HEK293 (cell line): ENCODE results near the gene TNXB.

Experiments used
- CTCF ChIA-PET: fragments of 350-600 bp; formaldehyde crosslinking; extraction: SDS; loops from one replicate; lab custom pipeline; 2021; ENCODE audit warnings: antibody characterized with exemption; lab: Yijun Ruan, JAX
- POLR2A ChIA-PET: fragments of 300-600 bp; formaldehyde crosslinking; extraction: SDS; loops from one replicate; lab custom pipeline; 2020; ENCODE audit warnings: antibody characterized with exemption, inconsistent platforms; lab: Yijun Ruan, JAX
- H3K27ac ChIP-seq: fragments of 200-500 bp; sonication (Bioruptor generic); 2 replicates; pipeline ENCODE4 v1.5.1; 2014; ENCODE audit warnings: low read depth, low read length, control low read depth, inconsistent platforms; ENCODE audit errors: extremely low read depth
- H3K36me3 ChIP-seq, 2 experiments: fragments of 200-500 bp in 1 of 2; sonication (Bioruptor generic) in 1 of 2; 1 replicate in 1 of 2; 2 replicates in 1 of 2; pipeline ENCODE4 v1.5.1; 2014 to 2017; ENCODE audit warnings: inconsistent platforms in 2 of 2, low read length in 2 of 2; ENCODE audit not compliant: control insufficient read depth in 2 of 2, insufficient read depth in 1 of 2
- H3K4me1 ChIP-seq: fragments of 200-500 bp; sonication (Bioruptor generic); 2 replicates; pipeline ENCODE4 v1.5.1; 2014; ENCODE audit warnings: mild to moderate bottlenecking, low read length, inconsistent platforms; ENCODE audit not compliant: control insufficient read depth, insufficient read depth
- H3K4me3 ChIP-seq: 2 replicates; pipeline ENCODE4 v1.5.1; 2011; ENCODE audit warnings: low read depth, mild to moderate bottlenecking, control low read depth, low read length, moderate library complexity
- H3K9me3 ChIP-seq: fragments of 200-500 bp; sonication (Bioruptor generic); 2 replicates; pipeline ENCODE4 v1.5.1; 2014; ENCODE audit warnings: low read depth, low read length, inconsistent platforms; ENCODE audit not compliant: control insufficient read depth, insufficient read depth
- INSM2 ChIP-seq: fragments of 450-650 bp; formaldehyde crosslinking; IDR thresholded peaks from 2 replicates; pipeline ENCODE4 v1.5.1; 2016; ENCODE audit warnings: missing biosample characterization, missing genetic modification characterization
- PRDM10 ChIP-seq: fragments of 450-650 bp; formaldehyde crosslinking; IDR thresholded peaks from 2 replicates; pipeline ENCODE4 v1.5.1; 2016; ENCODE audit warnings: missing biosample characterization, missing genetic modification characterization
- PRDM2 ChIP-seq: fragments of 450-650 bp; formaldehyde crosslinking; IDR thresholded peaks from 2 replicates; pipeline ENCODE4 v1.5.1; 2016; ENCODE audit warnings: missing biosample characterization, missing genetic modification characterization, borderline replicate concordance
- PRDM4 ChIP-seq: fragments of 450-650 bp; formaldehyde crosslinking; IDR thresholded peaks from 2 replicates; pipeline ENCODE4 v1.5.1; 2017; ENCODE audit warnings: missing biosample characterization, missing genetic modification characterization
- SP3 ChIP-seq: fragments of 450-650 bp; formaldehyde crosslinking; IDR thresholded peaks from 2 replicates; pipeline ENCODE4 v1.5.1; 2016; ENCODE audit warnings: missing biosample characterization, missing genetic modification characterization
- ZBTB49 ChIP-seq: fragments of 450-650 bp; formaldehyde crosslinking; IDR thresholded peaks from 2 replicates; pipeline ENCODE4 v1.5.1; 2016; ENCODE audit warnings: missing biosample characterization, missing genetic modification characterization, low read depth
- ZFP37 ChIP-seq: fragments of 450-650 bp; formaldehyde crosslinking; IDR thresholded peaks from 2 replicates; pipeline ENCODE4 v1.5.1; 2016; ENCODE audit warnings: missing biosample characterization, missing genetic modification characterization
- ZNF175 ChIP-seq: fragments of 450-650 bp; formaldehyde crosslinking; IDR thresholded peaks from 2 replicates; pipeline ENCODE4 v1.5.1; 2016; ENCODE audit warnings: missing biosample characterization, missing genetic modification characterization
- TF ChIP-seq, protein P1 (sequence below): fragments of 450-650 bp; formaldehyde crosslinking; IDR thresholded peaks from 2 replicates; pipeline ENCODE4 v1.5.1; 2016; ENCODE audit warnings: missing biosample characterization, missing genetic modification characterization
- TF ChIP-seq, protein P2 (sequence below): sonication (generic); formaldehyde crosslinking; IDR thresholded peaks from 2 replicates; pipeline ENCODE4 v1.8.1; 2022; ENCODE audit warnings: mild to moderate bottlenecking, moderate library complexity, missing genetic modification reagents

The TNXB gene

GRCh38 chr6:32085759-32086459, 23.2 kb downstream of the TNXB start (continued):
- TF ChIP-seq PRDM10 (tag by site-specific recombination): no peak

DNA sequence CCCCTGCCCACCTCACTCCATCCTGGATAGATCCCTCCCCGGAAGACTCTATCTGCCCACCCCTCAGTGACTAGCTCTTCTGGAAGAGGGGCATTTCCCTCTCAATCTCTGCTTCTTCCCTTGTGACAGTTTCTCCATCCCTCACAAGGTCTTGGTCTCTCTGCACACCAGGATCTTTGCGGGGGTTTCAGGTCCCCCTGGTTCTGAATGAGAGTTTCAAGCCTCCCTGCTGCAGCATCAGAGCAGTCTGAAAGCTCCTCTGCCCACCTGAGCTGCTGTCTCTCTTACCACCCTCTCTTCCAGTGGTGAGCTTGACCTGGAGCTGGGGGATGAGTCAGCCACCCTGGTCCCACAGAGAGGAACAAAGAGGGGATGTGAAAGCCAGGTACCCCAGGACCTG, 24.4 kb downstream of the TNXB start:
- ChIA-PET CTCF (interaction anchor here (0.8 to 1.1 kb wide), 3 partner anchors 9 to 26 kb away, joined by 3 to 6 read pairs (median 4); no protein-coding TSS in a partner anchor), POLR2A (no interaction called here)
- TF ChIP-seq PRDM4: peak; percentile 98
- TF ChIP-seq, protein P1, sequence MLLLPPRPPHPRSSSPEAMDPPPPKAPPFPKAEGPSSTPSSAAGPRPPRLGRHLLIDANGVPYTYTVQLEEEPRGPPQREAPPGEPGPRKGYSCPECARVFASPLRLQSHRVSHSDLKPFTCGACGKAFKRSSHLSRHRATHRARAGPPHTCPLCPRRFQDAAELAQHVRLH (tag by site-specific recombination): no peak
- Histone ChIP-seq H3K9me3 (no peaks in the 10 kb centered on the region), H3K27ac (no peak overlapping the region), H3K4me1 (no peaks in the 10 kb centered on the region), H3K4me3 (no peak overlapping the region), H3K36me3 (no peaks in the 10 kb centered on the region)

DNA sequence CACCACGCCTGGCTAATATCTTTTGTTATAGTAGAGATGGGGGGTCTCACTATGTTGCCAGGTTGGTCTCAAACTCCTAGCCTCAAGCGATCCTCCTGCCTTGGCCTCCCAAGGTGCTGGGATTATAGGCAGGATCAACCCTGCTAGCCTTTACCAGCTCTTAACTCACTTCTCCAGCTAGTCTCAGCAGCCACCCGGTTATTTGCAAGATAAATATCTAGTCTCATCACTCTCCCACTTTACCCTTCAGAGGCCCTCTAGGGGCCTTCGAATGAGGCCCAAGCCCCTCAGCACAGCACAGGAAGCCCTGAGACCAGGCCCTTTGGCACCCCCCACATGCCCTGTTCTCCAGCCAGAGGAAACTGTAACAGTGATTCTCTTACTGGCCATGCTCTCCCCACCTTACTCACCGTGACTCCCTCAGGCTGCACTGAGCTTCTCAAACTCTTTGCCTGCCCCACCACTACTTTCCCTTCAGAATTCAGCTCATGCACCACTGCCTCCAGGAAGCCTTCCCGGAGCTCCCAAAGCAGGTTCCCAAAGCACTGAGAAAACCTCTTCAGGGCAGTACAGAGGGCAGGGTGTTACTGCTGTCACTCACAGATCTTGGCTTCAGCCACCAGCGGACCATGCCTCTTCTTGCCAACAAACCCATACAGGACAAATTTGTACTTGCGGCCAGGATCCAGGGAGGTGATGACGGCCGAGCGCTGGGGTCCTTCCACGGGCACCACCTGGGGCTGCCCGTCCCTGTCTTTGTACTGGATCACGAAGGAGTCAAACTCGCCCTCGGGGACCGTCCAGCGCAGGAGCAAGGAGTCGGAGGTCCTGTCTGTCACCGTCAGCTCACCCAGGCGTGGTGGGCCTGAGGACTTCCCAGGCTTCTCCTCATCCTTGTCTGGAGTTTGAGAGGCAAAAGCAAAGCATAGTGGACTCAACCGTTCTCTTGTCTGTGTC, 25.0 kb downstream of the TNXB start:
- ChIA-PET POLR2A (no interaction called here), CTCF (interaction anchor here (0.6 to 1.5 kb wide), 4 partner anchors 11 to 15 kb away, joined by 3 to 6 read pairs (median 4); no protein-coding TSS in a partner anchor)
- Histone ChIP-seq H3K27ac (no peak overlapping the region), H3K4me1 (no peaks in the 10 kb centered on the region), H3K36me3 (no peaks in the 10 kb centered on the region), H3K9me3 (no peaks in the 10 kb centered on the region), H3K4me3 (no peak overlapping the region)
- TF ChIP-seq SP3 (tag by site-specific recombination) (no peak), ZNF175 (tag by site-specific recombination) (no peak), ZFP37 (no peak), PRDM2 (no peak), INSM2 (tag by site-specific recombination) (no peak), ZBTB49 (tag by site-specific recombination) (no peak)
- TF ChIP-seq, protein P2, sequence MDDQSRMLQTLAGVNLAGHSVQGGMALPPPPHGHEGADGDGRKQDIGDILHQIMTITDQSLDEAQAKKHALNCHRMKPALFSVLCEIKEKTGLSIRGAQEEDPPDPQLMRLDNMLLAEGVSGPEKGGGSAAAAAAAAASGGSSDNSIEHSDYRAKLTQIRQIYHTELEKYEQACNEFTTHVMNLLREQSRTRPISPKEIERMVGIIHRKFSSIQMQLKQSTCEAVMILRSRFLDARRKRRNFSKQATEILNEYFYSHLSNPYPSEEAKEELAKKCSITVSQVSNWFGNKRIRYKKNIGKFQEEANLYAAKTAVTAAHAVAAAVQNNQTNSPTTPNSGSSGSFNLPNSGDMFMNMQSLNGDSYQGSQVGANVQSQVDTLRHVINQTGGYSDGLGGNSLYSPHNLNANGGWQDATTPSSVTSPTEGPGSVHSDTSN: no peak
